ENCODE results near the gene SLC44A2. TPM values are rescaled to one million over a fixed set of nuclear protein-coding genes. Genes with fewer than 3 reads are reported as not detected.

SLC44A2 gene
- total and polyA plus RNA-seq, 7 donors, result 12.9 to 88.6 (median 23.4) TPM

GRCh38 chr19:10691178-10691881, 66.0 kb downstream of the SLC44A2 start:
- peaks cover 28 to 64% (median 39%) of the 10 kb centered on the region in 4 donors for H3K36me3 ChIP-seq
- intact Hi-C loops (cut with DNase I), result no loop called here
- DNase-seq, result no peak
- TF ChIP-seq POLR2A (IDR thresholded peaks at IDR 0.05) (no peak), POLR2AphosphoS5 (IDR thresholded peaks at IDR 0.05) (no peak), EP300 (IDR thresholded peaks at IDR 0.05) (no peak), CTCF (IDR thresholded peaks at IDR 0.05) (no peak)
- H3K4me3 ChIP-seq, result no peak overlapping the region
- 88 to 89% methylated on average over 23 of the region's 23 CpGs for WGBS, 2 donors
- no peaks in the 10 kb centered on the region for H3K27me3 ChIP-seq
- peaks cover 0 to 13% (median 11%) of the 10 kb centered on the region in 4 donors for H3K4me1 ChIP-seq
- H3K27ac ChIP-seq, result no peak overlapping the region
- H3K9me3 ChIP-seq, result no peaks in the 10 kb centered on the region

GRCh38 chr19:10691883-10692282, 66.5 kb downstream of the SLC44A2 start:
- Histone ChIP-seq H3K4me1 (peaks cover 0 to 13% (median 11%) of the 10 kb centered on the region in 4 donors), H3K36me3 (peaks cover 27 to 59% (median 36%) of the 10 kb centered on the region in 4 donors), H3K9me3 (no peaks in the 10 kb centered on the region), H3K27me3 (no peaks in the 10 kb centered on the region), H3K4me3 (no peak overlapping the region), H3K27ac (no peak overlapping the region)
- TF ChIP-seq POLR2A (IDR thresholded peaks at IDR 0.05), result no peak
- no peak for TF ChIP-seq CTCF (IDR thresholded peaks at IDR 0.05)
- no peak for TF ChIP-seq EP300 (IDR thresholded peaks at IDR 0.05)
- intact Hi-C loops (cut with DNase I), result no loop called here
- 87% methylated on average over 5 of the region's 5 CpGs for WGBS, 2 donors
- DNase-seq, result no peak

- WGBS, 2 donors, result 86 to 92% methylated on average over 5 of the region's 5 CpGs
- Histone ChIP-seq H3K9me3 (no peaks in the 10 kb centered on the region), H3K36me3 (peaks cover 19 to 50% (median 27%) of the 10 kb centered on the region in 4 donors)
These were observed 67.4 kb downstream of the SLC44A2 start for GRCh38 chr19:10692673-10693264.

More at GRCh38 chr19:10692673-10693264, 67.4 kb downstream of the SLC44A2 start:
- intact Hi-C loops (cut with DNase I), result no loop called here
- TF ChIP-seq POLR2AphosphoS5 (IDR thresholded peaks at IDR 0.05) (no peak), CTCF (IDR thresholded peaks at IDR 0.05) (no peak), POLR2A (IDR thresholded peaks at IDR 0.05) (no peak), EP300 (IDR thresholded peaks at IDR 0.05) (no peak)
- H3K4me1 ChIP-seq, result peaks cover 0 to 13% (median 11%) of the 10 kb centered on the region in 4 donors
- H3K27me3 ChIP-seq, result no peaks in the 10 kb centered on the region
- no peak for DNase-seq
- no peak overlapping the region for H3K27ac ChIP-seq
- no peak overlapping the region for H3K4me3 ChIP-seq

Other genes starting within 250 kb of the SLC44A2 start
- 100 to 1,000 TPM in 1 of 4 donors, 10 to 100 TPM in 3; 36.7 to 125 (median 50.3) TPM for gene TYK2, start 245.0 kb upstream of the SLC44A2 start, total RNA-seq
- gene TYK2, start 245.0 kb upstream of the SLC44A2 start, polyA plus RNA-seq, result 100 to 1,000 TPM in 1 of 3 donors, 10 to 100 TPM in 2; 35.6 to 117 (median 38.4) TPM
- 100 to 1,000 TPM; 106 to 144 (median 118) TPM for gene CDC37, start 222.0 kb upstream of the SLC44A2 start, total RNA-seq
- 100 to 1,000 TPM; 129 to 294 (median 146) TPM for gene CDC37, start 222.0 kb upstream of the SLC44A2 start, polyA plus RNA-seq
- gene PDE4A, start 205.0 kb upstream of the SLC44A2 start, total RNA-seq, result 10 to 100 TPM in 3 of 4 donors, 1 to 10 TPM in 1; 7.6 to 14.7 (median 12.9) TPM
- 1 to 10 TPM; 4.2 to 7.2 (median 6.2) TPM for gene PDE4A, start 205.0 kb upstream of the SLC44A2 start, polyA plus RNA-seq
- 10 to 100 TPM; 45.4 to 67.8 (median 53.1) TPM for gene KEAP1, start 122.2 kb upstream of the SLC44A2 start, total RNA-seq
- gene KEAP1, start 122.2 kb upstream of the SLC44A2 start, polyA plus RNA-seq, result 10 to 100 TPM; 43.2 to 62.4 (median 50.5) TPM
- not detected for gene S1PR5, start 108.1 kb upstream of the SLC44A2 start, total RNA-seq
- gene S1PR5, start 108.1 kb upstream of the SLC44A2 start, polyA plus RNA-seq, result under 1 TPM in 1 of 3 donors, not detected in 2; 0.07 TPM
- gene ATG4D, start 81.6 kb upstream of the SLC44A2 start, total RNA-seq, result 10 to 100 TPM; 11.4 to 25.5 (median 16.7) TPM
- 10 to 100 TPM; 70.3 to 82.5 (median 77.5) TPM for gene ATG4D, start 81.6 kb upstream of the SLC44A2 start, polyA plus RNA-seq
- 10 to 100 TPM; 13.6 to 21.1 (median 16.1) TPM for gene KRI1, start 59.5 kb upstream of the SLC44A2 start, total RNA-seq
- gene KRI1, start 59.5 kb upstream of the SLC44A2 start, polyA plus RNA-seq, result 10 to 100 TPM in 2 of 3 donors, 1 to 10 TPM in 1; 7.2 to 28.9 (median 11.4) TPM
- 10 to 100 TPM in 3 of 4 donors, 1 to 10 TPM in 1; 7.5 to 14.9 (median 11.3) TPM for gene CDKN2D, start 56.6 kb upstream of the SLC44A2 start, total RNA-seq
- 10 to 100 TPM; 17.4 to 28.2 (median 17.8) TPM for gene CDKN2D, start 56.6 kb upstream of the SLC44A2 start, polyA plus RNA-seq
- 1 to 10 TPM in 2 of 4 donors, not detected in 2; 1.1 to 3.0 TPM for gene AP1M2, start 38.2 kb upstream of the SLC44A2 start, total RNA-seq
- 100 to 1,000 TPM in 2 of 3 donors, 10 to 100 TPM in 1; 95.8 to 178 (median 150) TPM for gene AP1M2, start 38.2 kb upstream of the SLC44A2 start, polyA plus RNA-seq
- gene ILF3, start 28.8 kb downstream of the SLC44A2 start, total RNA-seq, result 100 to 1,000 TPM in 2 of 4 donors, 10 to 100 TPM in 2; 83.5 to 109 (median 94.8) TPM
- gene ILF3, start 28.8 kb downstream of the SLC44A2 start, polyA plus RNA-seq, result 100 to 1,000 TPM in 1 of 3 donors, 10 to 100 TPM in 2; 25.7 to 146 (median 30.6) TPM
- gene QTRT1, start 75.9 kb downstream of the SLC44A2 start, total RNA-seq, result 10 to 100 TPM; 21.7 to 34.2 (median 29.7) TPM
- 10 to 100 TPM; 64.9 to 93.6 (median 69.8) TPM for gene QTRT1, start 75.9 kb downstream of the SLC44A2 start, polyA plus RNA-seq
- 10 to 100 TPM; 53.2 to 96.7 (median 64.1) TPM for gene DNM2, start 92.5 kb downstream of the SLC44A2 start, total RNA-seq
- gene DNM2, start 92.5 kb downstream of the SLC44A2 start, polyA plus RNA-seq, result 100 to 1,000 TPM; 152 to 326 (median 222) TPM
- 10 to 100 TPM; 14.1 to 35.3 (median 28.9) TPM for gene TMED1, start 210.7 kb downstream of the SLC44A2 start, total RNA-seq
- gene TMED1, start 210.7 kb downstream of the SLC44A2 start, polyA plus RNA-seq, result 10 to 100 TPM; 10.8 to 21.8 (median 15.3) TPM
- 1 to 10 TPM in 2 of 4 donors, under 1 TPM in 1, not detected in 1; 0.99 to 2.1 (median 2.0) TPM for gene C19orf38, start 222.9 kb downstream of the SLC44A2 start, total RNA-seq
- 1 to 10 TPM in 2 of 3 donors, under 1 TPM in 1; 0.92 to 3.3 (median 1.2) TPM for gene C19orf38, start 222.9 kb downstream of the SLC44A2 start, polyA plus RNA-seq
- 10 to 100 TPM; 18.1 to 24.9 (median 20.8) TPM for gene CARM1, start 246.0 kb downstream of the SLC44A2 start, total RNA-seq
- 10 to 100 TPM; 21.6 to 51.8 (median 29.4) TPM for gene CARM1, start 246.0 kb downstream of the SLC44A2 start, polyA plus RNA-seq